ENCODE data around the gene KPNA6.

- TF ChIP-seq POLR2A (IDR thresholded peaks at IDR 0.05; ENCODE audit: borderline replicate concordance, extremely low read depth, insufficient read depth, insufficient read length), result no peak
- TF ChIP-seq SRF (IDR thresholded peaks at IDR 0.05; ENCODE audit: low read depth), result no peak
- TF ChIP-seq ATF3 (IDR thresholded peaks at IDR 0.05), result no peak
- no peak for TF ChIP-seq CTCF (IDR thresholded peaks at IDR 0.05 in 2 of 3, conservative IDR thresholded peaks at IDR 0.05 in 1 of 3; ENCODE audit: borderline replicate concordance in 1 of 3, insufficient read depth in 1 of 3, low read depth in 2 of 3, low read length in 2 of 3)
- no peak for TF ChIP-seq ELF1 (IDR thresholded peaks at IDR 0.05; ENCODE audit: borderline replicate concordance, low read depth)
Observed at GRCh38 chr1:32216566-32216965, 108.7 kb downstream of the KPNA6 start.
